HL-60 (cell line): ENCODE results near the gene NRARP.
"Not testable (repeated sequence)": the region's sequence is repeated elsewhere in the genome, so short reads cannot be mapped to it uniquely, and the experiment has no call there.

Experiments used
- DNase-seq, 2 experiments: peaks; one replicate each; pipeline ENCODE4 v3.0.0-alpha.2; 2010 to 2020; ENCODE audit warnings: low read depth in 1 of 2, low spot score in 1 of 2
- H3K27ac ChIP-seq: fragments of 250-450 bp; sonication (Bioruptor Pico); replicated peaks from 2 replicates; pipeline ENCODE4 v1.5.1; 2020; ENCODE audit warnings: mild to moderate bottlenecking, moderate library complexity
- H3K27me3 ChIP-seq: fragments of 250-450 bp; sonication (Bioruptor Pico); 2 replicates; pipeline ENCODE4 v1.5.1; 2021; ENCODE audit warnings: mild to moderate bottlenecking, moderate library complexity; ENCODE audit not compliant: insufficient read depth, poor library complexity, severe bottlenecking
- H3K4me3 ChIP-seq: replicated peaks from 2 replicates; pipeline ENCODE4 v1.5.1; 2011; ENCODE audit warnings: mild to moderate bottlenecking, control low read depth, low read length; ENCODE audit not compliant: insufficient read depth
- GABPA ChIP-seq: IDR thresholded peaks from 2 replicates; pipeline ENCODE4 v1.6.1; 2012; ENCODE audit warnings: low read depth
- POLR2AphosphoS5 ChIP-seq: IDR thresholded peaks from 2 replicates; pipeline ENCODE4 v1.6.1; 2012; ENCODE audit warnings: low read depth
- SPI1 ChIP-seq: IDR thresholded peaks from 2 replicates; pipeline ENCODE4 v1.6.1; 2012; ENCODE audit warnings: low read depth, mild to moderate bottlenecking, borderline replicate concordance
- TF ChIP-seq, protein P1 (sequence below): IDR thresholded peaks from 2 replicates; pipeline ENCODE4 v1.6.1; 2012; ENCODE audit warnings: low read depth; ENCODE audit not compliant: insufficient replicate concordance
- TF ChIP-seq, protein P2 (sequence below): IDR thresholded peaks from one replicate; pipeline ENCODE4 v1.5.1; 2011; ENCODE audit warnings: low read length, control low read depth, inconsistent platforms; ENCODE audit not compliant: insufficient read depth

NRARP gene

DNA sequence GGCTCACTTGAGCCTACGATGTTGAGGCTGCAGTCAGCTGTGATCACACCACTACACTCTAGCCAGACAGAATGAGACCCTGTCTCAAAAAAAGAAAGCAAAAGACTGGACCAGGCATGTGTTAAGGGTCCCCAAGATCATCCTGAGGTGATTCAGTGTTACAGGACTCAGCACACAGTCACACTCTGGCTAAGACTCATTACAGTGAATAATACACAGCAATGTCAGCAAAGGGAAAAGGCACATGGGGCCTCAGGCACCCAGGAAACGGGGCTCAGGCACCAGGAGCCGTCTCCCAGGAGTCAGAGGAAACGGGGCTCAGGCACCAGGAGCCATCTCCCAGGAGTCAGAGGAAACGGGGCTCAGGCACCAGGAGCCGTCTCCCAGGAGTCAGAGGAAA lies 39.2 kb upstream of the NRARP start:
- no peak for DNase-seq

DNA sequence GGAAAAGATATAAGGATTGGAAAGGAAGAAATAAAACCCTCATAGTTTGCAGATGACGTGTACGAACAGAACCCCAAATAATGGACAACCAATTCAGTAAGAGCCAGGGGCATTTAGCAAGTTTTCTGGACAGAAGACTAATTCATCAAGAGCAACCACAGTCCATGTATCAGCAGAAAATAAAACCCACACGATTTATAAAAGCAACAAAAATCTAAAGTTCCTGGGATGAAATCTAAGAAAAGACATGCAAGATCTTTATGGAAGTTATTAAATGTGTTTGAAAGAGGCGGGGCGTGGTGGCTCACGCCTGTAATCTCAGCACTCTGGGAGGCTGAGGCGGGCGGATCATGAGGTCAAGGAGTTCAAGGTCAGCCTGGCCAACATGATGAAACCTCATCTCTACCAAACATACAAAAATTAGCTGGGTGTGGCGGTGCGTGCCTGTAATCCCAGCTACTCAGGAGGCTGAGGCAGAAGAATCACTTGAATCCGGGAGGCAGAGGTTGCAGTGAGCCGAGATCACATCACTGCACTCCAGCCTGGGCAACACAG lies 37.9 kb upstream of the NRARP start:
- not testable (repeated sequence) for H3K27me3 ChIP-seq, DNase-seq, H3K27ac ChIP-seq, H3K4me3 ChIP-seq

More for the DNA sequence above, 39.2 kb upstream of the NRARP start:
- H3K27me3 ChIP-seq: no peaks in the 10 kb centered on the region
- TF ChIP-seq, protein P1, sequence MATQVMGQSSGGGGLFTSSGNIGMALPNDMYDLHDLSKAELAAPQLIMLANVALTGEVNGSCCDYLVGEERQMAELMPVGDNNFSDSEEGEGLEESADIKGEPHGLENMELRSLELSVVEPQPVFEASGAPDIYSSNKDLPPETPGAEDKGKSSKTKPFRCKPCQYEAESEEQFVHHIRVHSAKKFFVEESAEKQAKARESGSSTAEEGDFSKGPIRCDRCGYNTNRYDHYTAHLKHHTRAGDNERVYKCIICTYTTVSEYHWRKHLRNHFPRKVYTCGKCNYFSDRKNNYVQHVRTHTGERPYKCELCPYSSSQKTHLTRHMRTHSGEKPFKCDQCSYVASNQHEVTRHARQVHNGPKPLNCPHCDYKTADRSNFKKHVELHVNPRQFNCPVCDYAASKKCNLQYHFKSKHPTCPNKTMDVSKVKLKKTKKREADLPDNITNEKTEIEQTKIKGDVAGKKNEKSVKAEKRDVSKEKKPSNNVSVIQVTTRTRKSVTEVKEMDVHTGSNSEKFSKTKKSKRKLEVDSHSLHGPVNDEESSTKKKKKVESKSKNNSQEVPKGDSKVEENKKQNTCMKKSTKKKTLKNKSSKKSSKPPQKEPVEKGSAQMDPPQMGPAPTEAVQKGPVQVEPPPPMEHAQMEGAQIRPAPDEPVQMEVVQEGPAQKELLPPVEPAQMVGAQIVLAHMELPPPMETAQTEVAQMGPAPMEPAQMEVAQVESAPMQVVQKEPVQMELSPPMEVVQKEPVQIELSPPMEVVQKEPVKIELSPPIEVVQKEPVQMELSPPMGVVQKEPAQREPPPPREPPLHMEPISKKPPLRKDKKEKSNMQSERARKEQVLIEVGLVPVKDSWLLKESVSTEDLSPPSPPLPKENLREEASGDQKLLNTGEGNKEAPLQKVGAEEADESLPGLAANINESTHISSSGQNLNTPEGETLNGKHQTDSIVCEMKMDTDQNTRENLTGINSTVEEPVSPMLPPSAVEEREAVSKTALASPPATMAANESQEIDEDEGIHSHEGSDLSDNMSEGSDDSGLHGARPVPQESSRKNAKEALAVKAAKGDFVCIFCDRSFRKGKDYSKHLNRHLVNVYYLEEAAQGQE: no peak
- TF ChIP-seq POLR2AphosphoS5 (no peak), SPI1 (no peak), GABPA (no peak)
- TF ChIP-seq, protein P2, sequence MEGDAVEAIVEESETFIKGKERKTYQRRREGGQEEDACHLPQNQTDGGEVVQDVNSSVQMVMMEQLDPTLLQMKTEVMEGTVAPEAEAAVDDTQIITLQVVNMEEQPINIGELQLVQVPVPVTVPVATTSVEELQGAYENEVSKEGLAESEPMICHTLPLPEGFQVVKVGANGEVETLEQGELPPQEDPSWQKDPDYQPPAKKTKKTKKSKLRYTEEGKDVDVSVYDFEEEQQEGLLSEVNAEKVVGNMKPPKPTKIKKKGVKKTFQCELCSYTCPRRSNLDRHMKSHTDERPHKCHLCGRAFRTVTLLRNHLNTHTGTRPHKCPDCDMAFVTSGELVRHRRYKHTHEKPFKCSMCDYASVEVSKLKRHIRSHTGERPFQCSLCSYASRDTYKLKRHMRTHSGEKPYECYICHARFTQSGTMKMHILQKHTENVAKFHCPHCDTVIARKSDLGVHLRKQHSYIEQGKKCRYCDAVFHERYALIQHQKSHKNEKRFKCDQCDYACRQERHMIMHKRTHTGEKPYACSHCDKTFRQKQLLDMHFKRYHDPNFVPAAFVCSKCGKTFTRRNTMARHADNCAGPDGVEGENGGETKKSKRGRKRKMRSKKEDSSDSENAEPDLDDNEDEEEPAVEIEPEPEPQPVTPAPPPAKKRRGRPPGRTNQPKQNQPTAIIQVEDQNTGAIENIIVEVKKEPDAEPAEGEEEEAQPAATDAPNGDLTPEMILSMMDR: no peak
- H3K27ac ChIP-seq: no peak overlapping the region
- H3K4me3 ChIP-seq: no peak overlapping the region

DNA sequence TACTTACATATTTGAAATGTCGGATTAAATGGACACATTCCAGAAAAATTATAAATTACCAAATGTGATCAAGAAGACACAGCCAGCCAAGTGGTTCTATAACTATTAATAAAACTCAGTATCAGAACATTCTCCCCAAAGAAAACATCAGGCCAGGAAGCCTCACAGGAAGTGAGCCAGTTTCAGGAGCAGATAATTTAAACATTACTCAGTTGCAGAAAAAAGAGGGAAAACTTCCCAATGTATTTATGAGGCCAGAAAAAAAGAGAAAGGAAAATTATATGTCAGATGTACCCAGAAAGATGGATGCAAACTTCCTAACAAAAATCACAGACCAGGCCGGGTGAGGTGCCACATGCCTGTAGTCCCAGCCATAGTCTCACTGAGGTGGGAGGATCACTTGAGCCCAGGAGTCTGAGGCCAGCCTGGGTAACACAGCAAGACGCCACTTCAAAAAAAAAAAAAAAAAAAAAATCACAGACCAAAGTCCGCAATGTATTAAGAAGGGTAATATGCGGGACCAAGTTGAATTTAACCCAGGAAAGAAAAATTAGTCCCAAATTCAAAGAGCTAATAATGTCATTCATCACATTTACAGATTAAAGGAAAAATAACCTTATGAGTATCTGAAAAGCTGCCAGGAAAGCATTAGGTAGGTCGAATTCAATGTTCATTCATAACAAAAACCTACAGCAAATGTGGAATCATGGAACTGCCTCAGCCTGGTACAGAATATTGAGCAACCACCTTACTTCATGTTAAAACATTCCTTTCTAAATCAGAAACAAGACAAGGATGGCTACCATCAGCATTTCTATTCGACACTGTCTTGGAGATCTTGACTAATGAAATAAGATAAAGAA lies 37.2 kb upstream of the NRARP start:
- TF ChIP-seq GABPA: no peak
- TF ChIP-seq, protein P1: no peak
- TF ChIP-seq, protein P2: no peak
- no peak overlapping the region for H3K27ac ChIP-seq
- H3K27me3 ChIP-seq: no peaks in the 10 kb centered on the region
- no peak for DNase-seq
- H3K4me3 ChIP-seq: no peak overlapping the region

DNA sequence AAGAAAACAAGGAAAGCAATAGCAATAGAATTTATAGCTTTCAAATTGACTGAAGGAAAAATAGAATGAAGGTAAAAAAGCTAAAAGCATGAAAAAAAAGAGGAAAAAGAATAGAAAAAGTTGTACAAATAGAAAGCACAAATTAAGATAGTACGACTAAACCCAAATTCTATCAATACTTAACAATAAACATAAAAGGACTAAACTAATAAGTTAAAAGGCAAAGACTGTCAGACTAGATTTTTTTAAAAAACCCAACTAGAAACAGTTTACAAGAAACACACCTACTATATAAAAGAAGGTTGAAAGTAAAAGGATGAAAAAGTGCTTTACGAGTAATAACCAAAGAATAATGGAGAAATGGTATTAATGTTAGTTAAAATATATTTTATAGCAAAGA lies 34.7 kb upstream of the NRARP start:
- Histone ChIP-seq H3K27me3 (no peaks in the 10 kb centered on the region), H3K4me3 (no peak overlapping the region), H3K27ac (no peak overlapping the region)
- TF ChIP-seq POLR2AphosphoS5 (no peak), GABPA (no peak), SPI1 (no peak)
- TF ChIP-seq, protein P1: no peak
- TF ChIP-seq, protein P2: no peak
- no peak for DNase-seq
